KOPT-K1 (cell line): Measurements from ENCODE around the gene CACNB2.

ENCODE experiments used
- H3K27ac ChIP-seq: fragments of 200-600 bp; sonication (generic); 2 replicates; pipeline ENCODE4 v1.5.1; 2016; ENCODE audit warnings: antibody characterized with exemption, mild to moderate bottlenecking, low read depth, low read length; ENCODE audit not compliant: poor library complexity, severe bottlenecking
- H3K36me3 ChIP-seq: fragments of 200-600 bp; sonication (generic); 2 replicates; pipeline ENCODE4 v1.5.1; 2017; ENCODE audit warnings: antibody characterized with exemption, mild to moderate bottlenecking, low read length, moderate library complexity; ENCODE audit not compliant: insufficient read depth
- H3K9me3 ChIP-seq: fragments of 200-600 bp; sonication (generic); 2 replicates; pipeline ENCODE4 v1.5.1; 2017; ENCODE audit warnings: antibody characterized with exemption, low read length, mild to moderate bottlenecking; ENCODE audit not compliant: insufficient read depth, poor library complexity, severe bottlenecking

Gene CACNB2

GRCh38 chr10:18533896-18534295, 393.7 kb downstream of the CACNB2 start:
- H3K36me3 ChIP-seq = peaks cover 19% of the 10 kb centered on the region
- H3K27ac ChIP-seq = no peak overlapping the region

GRCh38 chr10:18539335-18539734, 399.1 kb downstream of the CACNB2 start:
- Histone ChIP-seq H3K36me3 (peaks cover 49% of the 10 kb centered on the region), H3K9me3 (no peaks in the 10 kb centered on the region), H3K27ac (no peak overlapping the region)

More at GRCh38 chr10:18533896-18534295, 393.7 kb downstream of the CACNB2 start:
- H3K9me3 ChIP-seq = peaks cover 13% of the 10 kb centered on the region

GRCh38 chr10:18540195-18540594, 400.0 kb downstream of the CACNB2 start:
- no peaks in the 10 kb centered on the region for H3K9me3 ChIP-seq
- peaks cover 54% of the 10 kb centered on the region for H3K36me3 ChIP-seq

GRCh38 chr10:18542832-18543231, 402.6 kb downstream of the CACNB2 start:
- H3K9me3 ChIP-seq = no peaks in the 10 kb centered on the region
- peaks cover 49% of the 10 kb centered on the region for H3K36me3 ChIP-seq
- no peak overlapping the region for H3K27ac ChIP-seq

More at GRCh38 chr10:18540195-18540594, 400.0 kb downstream of the CACNB2 start:
- H3K27ac ChIP-seq = no peak overlapping the region

GRCh38 chr10:18545621-18546305, 405.5 kb downstream of the CACNB2 start:
- Histone ChIP-seq H3K36me3 (peaks cover 44% of the 10 kb centered on the region), H3K27ac (no peak overlapping the region), H3K9me3 (no peaks in the 10 kb centered on the region)

GRCh38 chr10:18549105-18549504, 408.9 kb downstream of the CACNB2 start:
- Histone ChIP-seq H3K9me3 (peaks cover 6% of the 10 kb centered on the region), H3K36me3 (peaks cover 34% of the 10 kb centered on the region), H3K27ac (no peak overlapping the region)

GRCh38 chr10:18551473-18551872, 411.2 kb downstream of the CACNB2 start:
- Histone ChIP-seq H3K36me3 (peaks cover 26% of the 10 kb centered on the region), H3K9me3 (peaks cover 17% of the 10 kb centered on the region), H3K27ac (no peak overlapping the region)

GRCh38 chr10:18554479-18554878, 414.3 kb downstream of the CACNB2 start:
- peaks cover 43% of the 10 kb centered on the region for H3K9me3 ChIP-seq
- peaks cover 17% of the 10 kb centered on the region for H3K36me3 ChIP-seq
- H3K27ac ChIP-seq = no peak overlapping the region

GRCh38 chr10:18556522-18557147, 416.4 kb downstream of the CACNB2 start:
- Histone ChIP-seq H3K27ac (no peak overlapping the region), H3K9me3 (peaks cover 56% of the 10 kb centered on the region), H3K36me3 (peaks cover 1% of the 10 kb centered on the region; the same call in 1 of the 2 replicates)

GRCh38 chr10:18557960-18558359, 417.7 kb downstream of the CACNB2 start:
- Histone ChIP-seq H3K27ac (no peak overlapping the region), H3K9me3 (peaks cover 69% of the 10 kb centered on the region), H3K36me3 (no peaks in the 10 kb centered on the region; the same call in 1 of the 2 replicates)

GRCh38 chr10:18561861-18562551, 421.8 kb downstream of the CACNB2 start:
- no peaks in the 10 kb centered on the region; the same call in 1 of the 2 replicates for H3K36me3 ChIP-seq
- H3K27ac ChIP-seq = no peak overlapping the region
- H3K9me3 ChIP-seq = peaks cover 86% of the 10 kb centered on the region

GRCh38 chr10:18563003-18563726, 422.9 kb downstream of the CACNB2 start:
- Histone ChIP-seq H3K9me3 (peaks cover 88% of the 10 kb centered on the region), H3K36me3 (no peaks in the 10 kb centered on the region), H3K27ac (no peak overlapping the region)

GRCh38 chr10:18565006-18565405, 424.8 kb downstream of the CACNB2 start:
- peaks cover 90% of the 10 kb centered on the region for H3K9me3 ChIP-seq
- no peak overlapping the region for H3K27ac ChIP-seq

GRCh38 chr10:18566177-18566576, 426.0 kb downstream of the CACNB2 start:
- no peak overlapping the region for H3K27ac ChIP-seq
- no peaks in the 10 kb centered on the region for H3K36me3 ChIP-seq
- peaks cover 95% of the 10 kb centered on the region for H3K9me3 ChIP-seq

More at GRCh38 chr10:18565006-18565405, 424.8 kb downstream of the CACNB2 start:
- H3K36me3 ChIP-seq = no peaks in the 10 kb centered on the region
